GM23248 (cell line): ENCODE measurements around the gene PIH1D1. TPM values are rescaled to one million over a fixed set of nuclear protein-coding genes. Genes with fewer than 3 reads are reported as not detected.
A peak's percentile ranks its signal among the peaks of the same experiment; 100 is the strongest.

Source experiments
- DNase-seq: peaks from one replicate; pipeline ENCODE4 v3.0.0-alpha.2; 2015
- H2AFZ ChIP-seq: fragments of 200-600 bp; sonication (generic); 2 replicates; pipeline ENCODE4 v1.6.1; 2016; ENCODE audit warnings: antibody characterized with exemption
- H3F3A ChIP-seq: fragments of 200-600 bp; sonication (generic); 2 replicates; pipeline ENCODE4 v1.6.1; 2016; ENCODE audit warnings: mild to moderate bottlenecking, antibody characterized with exemption, mixed run types; ENCODE audit not compliant: insufficient read depth
- H3K27ac ChIP-seq: fragments of 200-600 bp; sonication (generic); 2 replicates; pipeline ENCODE4 v1.5.1; 2016; ENCODE audit warnings: mild to moderate bottlenecking
- H3K27me3 ChIP-seq: fragments of 200-600 bp; sonication (generic); replicated peaks from 2 replicates; pipeline ENCODE4 v1.6.1; 2016; ENCODE audit warnings: mild to moderate bottlenecking; ENCODE audit not compliant: insufficient read depth
- H3K36me3 ChIP-seq: fragments of 200-600 bp; sonication (generic); 2 replicates; pipeline ENCODE4 v1.6.1; 2016; ENCODE audit warnings: low read depth, mild to moderate bottlenecking
- H3K4me1 ChIP-seq: fragments of 200-600 bp; sonication (generic); 2 replicates; pipeline ENCODE4 v1.6.1; 2016; ENCODE audit warnings: mild to moderate bottlenecking; ENCODE audit not compliant: insufficient read depth
- H3K4me2 ChIP-seq: fragments of 200-600 bp; sonication (generic); one replicate; pipeline ENCODE4 v1.6.1; 2016; ENCODE audit warnings: mild to moderate bottlenecking; ENCODE audit not compliant: unreplicated experiment
- H3K4me3 ChIP-seq: fragments of 200-600 bp; sonication (generic); 2 replicates; pipeline ENCODE4 v1.5.1; 2016; ENCODE audit warnings: mild to moderate bottlenecking
- H3K79me2 ChIP-seq: fragments of 200-600 bp; sonication (generic); 2 replicates; pipeline ENCODE4 v1.6.1; 2016; ENCODE audit warnings: mild to moderate bottlenecking; ENCODE audit not compliant: insufficient read depth
- H3K9ac ChIP-seq: fragments of 200-600 bp; sonication (generic); 2 replicates; pipeline ENCODE4 v1.6.1; 2016; ENCODE audit warnings: mild to moderate bottlenecking
- H3K9me2 ChIP-seq: fragments of 200-600 bp; sonication (generic); 2 replicates; pipeline ENCODE4 v1.6.1; 2016; ENCODE audit warnings: mixed run types, mild to moderate bottlenecking, moderate library complexity; ENCODE audit not compliant: insufficient read depth
- H3K9me3 ChIP-seq: fragments of 200-600 bp; sonication (generic); one replicate; pipeline ENCODE4 v1.6.1; 2017; ENCODE audit warnings: low read depth
- H4K20me1 ChIP-seq: fragments of 200-600 bp; sonication (generic); 2 replicates; pipeline ENCODE4 v1.6.0; 2016; ENCODE audit not compliant: insufficient read depth
- EZH2 ChIP-seq: fragments of 200-600 bp; sonication (generic); IDR thresholded peaks from 2 replicates; pipeline ENCODE4 v1.6.1; 2018; ENCODE audit warnings: antibody characterized with exemption, mild to moderate bottlenecking; ENCODE audit not compliant: insufficient read depth, poor library complexity, severe bottlenecking
- EZH2phosphoT487 ChIP-seq: fragments of 200-600 bp; sonication (generic); IDR thresholded peaks from 2 replicates; pipeline ENCODE4 v1.6.1; 2018; ENCODE audit warnings: antibody characterized with exemption, moderate library complexity, mild to moderate bottlenecking, low read depth; ENCODE audit not compliant: insufficient read depth
- WGBS, 2 experiments: methylation state at CpG; one replicate each; pipeline ENCODE4 v1.1.6; 2015 to 2017; ENCODE audit warnings: low lambda C conversion rate in 2 of 2, low coverage in 1 of 2; ENCODE audit errors: missing lambda C conversion rate in 2 of 2; 5-methylcytosine and 5-hydroxymethylcytosine counted together
- in situ Hi-C: fragments of 300-500 bp; cut with MboI; formaldehyde crosslinking; loops from 2 replicates; pipeline ENCODE4 v1.15.0; 2020
- polyA plus RNA-seq: library from polyadenylated mRNA; unstranded; fragments of >200 nt; fragmentation: Nextera tagmentation; extraction: Ambion mirVana; gene quantifications from 2 replicates; pipeline ENCODE4 v1.2.1, GENCODE V29; 2016
- total RNA-seq: library from RNA; depleted of rRNA; stranded (reverse); fragments of >200 nt; shearing (Covaris generic); gene quantifications from 2 replicates; pipeline ENCODE4 v1.2.3, GENCODE V29; 2014; rRNA removed

PIH1D1 gene
- total RNA-seq, result 68.0 and 90.2 TPM in 2 replicates
- 73.5 and 79.9 TPM in 2 replicates for polyA plus RNA-seq

GRCh38 chr19:49451430-49452181 is at the start of gene PIH1D1:
Gene PIH1D1 (minus strand): TSS chr19:49451814. CDS start chr19:49451574, 240 bp downstream.
- Histone ChIP-seq H3K4me1 (peaks cover 19% of the 10 kb centered on the region; the same call in 1 of the 2 replicates), H3K4me2 (peak within 1 kb of the TSS; percentile 90), H3K9ac (peak within 1 kb of the TSS; percentile 97), H3K27ac (peak within 1 kb of the TSS; percentile 97), H3K4me3 (peak within 1 kb of the TSS; percentile 100), H3K9me3 (no peaks in the 10 kb centered on the region), H3F3A (peaks cover 26% of the 10 kb centered on the region), H2AFZ (peak within 1 kb of the TSS; percentile 99), H4K20me1 (no peaks in the 10 kb centered on the region), H3K9me2 (no peaks in the 10 kb centered on the region), H3K36me3 (no peaks in the 10 kb centered on the region), H3K27me3 (no peaks in the 10 kb centered on the region), H3K79me2 (peaks cover 33% of the 10 kb centered on the region)
- WGBS, 2 experiments, result 1% methylated on average over 42 of the region's 42 CpGs
- TF ChIP-seq EZH2, result no peak
- no peak for TF ChIP-seq EZH2phosphoT487
- in situ Hi-C loops, result no loop called here
- peak; percentile 99 for DNase-seq

DNA sequence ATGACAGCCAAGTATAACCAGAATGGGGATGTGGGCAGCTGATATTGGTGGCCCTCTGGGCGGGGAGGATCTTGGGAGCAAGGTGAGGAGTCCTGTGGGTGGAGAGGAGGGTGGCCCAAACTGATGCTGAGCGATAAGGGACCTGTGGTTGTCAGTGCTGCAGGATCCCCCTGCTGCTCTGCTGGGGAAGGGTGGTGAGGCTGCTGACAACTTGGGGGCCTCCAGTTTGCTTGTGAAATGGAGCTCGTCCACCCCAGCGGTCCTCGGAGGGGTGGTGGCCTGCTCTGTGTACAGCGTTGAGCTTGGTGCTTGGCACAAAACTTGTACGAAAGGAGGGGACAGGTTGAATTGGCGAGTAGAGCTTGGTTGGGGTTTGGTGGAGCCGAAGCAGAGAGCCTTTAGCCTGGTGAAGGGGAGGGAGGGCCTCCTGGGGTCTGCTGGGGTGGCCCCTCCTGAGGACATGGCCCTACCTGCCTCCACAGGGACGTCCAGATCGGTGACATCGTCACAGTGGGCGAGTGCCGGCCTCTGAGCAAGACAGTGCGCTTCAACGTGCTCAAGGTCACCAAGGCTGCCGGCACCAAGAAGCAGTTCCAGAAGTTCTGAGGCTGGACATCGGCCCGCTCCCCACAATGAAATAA is 47.5 kb upstream of the PIH1D1 start:
- Histone ChIP-seq H3K79me2 (peaks cover 29% of the 10 kb centered on the region), H3K9me3 (no peaks in the 10 kb centered on the region), H3K4me2 (no peak overlapping the region), H3K27me3 (no peaks in the 10 kb centered on the region), H3K27ac (no peak overlapping the region), H2AFZ (no peak overlapping the region), H3K4me1 (peaks cover 17% of the 10 kb centered on the region), H3K9ac (peak overlapping the region; percentile 96; the same call in 1 of the 2 replicates), H3K9me2 (no peaks in the 10 kb centered on the region), H3F3A (peaks cover 45% of the 10 kb centered on the region), H3K36me3 (peaks cover 19% of the 10 kb centered on the region), H4K20me1 (0 out of 2 replicates have a peak, but pooled peaks cover 9% of the 10 kb centered on the region), H3K4me3 (no peak overlapping the region)
- WGBS, 2 experiments, result 70 to 75% methylated on average over 9 to 19 of the region's 19 CpGs
- DNase-seq, result no peak
- TF ChIP-seq EZH2phosphoT487 (no peak), EZH2 (no peak)
- in situ Hi-C loops, result no loop called here

- peaks cover 17% of the 10 kb centered on the region for H3K4me1 ChIP-seq
- peaks cover 29% of the 10 kb centered on the region for H3K79me2 ChIP-seq
- no peaks in the 10 kb centered on the region for H3K9me2 ChIP-seq
- no peaks in the 10 kb centered on the region for H3K9me3 ChIP-seq
- peaks cover 46% of the 10 kb centered on the region for H3F3A ChIP-seq
- no peaks in the 10 kb centered on the region for H3K27me3 ChIP-seq
- peak overlapping the region; percentile 96; the same call in 1 of the 2 replicates for H3K9ac ChIP-seq
- DNase-seq, result no peak
- TF ChIP-seq EZH2 (no peak), EZH2phosphoT487 (no peak)
- no peak overlapping the region for H3K27ac ChIP-seq
- H4K20me1 ChIP-seq, result 0 out of 2 replicates have a peak, but pooled peaks cover 9% of the 10 kb centered on the region
- 65 to 69% methylated on average over 7 of the region's 7 CpGs for WGBS, 2 experiments
- H2AFZ ChIP-seq, result no peak overlapping the region
- peak overlapping the region; percentile 91; the same call in 1 of the 2 replicates for H3K4me3 ChIP-seq
- H3K36me3 ChIP-seq, result peaks cover 19% of the 10 kb centered on the region
- H3K4me2 ChIP-seq, result peak overlapping the region; percentile 96
- in situ Hi-C loops, result no loop called here
Observed at GRCh38 chr19:49498475-49498874, 46.9 kb upstream of the PIH1D1 start.

DNA sequence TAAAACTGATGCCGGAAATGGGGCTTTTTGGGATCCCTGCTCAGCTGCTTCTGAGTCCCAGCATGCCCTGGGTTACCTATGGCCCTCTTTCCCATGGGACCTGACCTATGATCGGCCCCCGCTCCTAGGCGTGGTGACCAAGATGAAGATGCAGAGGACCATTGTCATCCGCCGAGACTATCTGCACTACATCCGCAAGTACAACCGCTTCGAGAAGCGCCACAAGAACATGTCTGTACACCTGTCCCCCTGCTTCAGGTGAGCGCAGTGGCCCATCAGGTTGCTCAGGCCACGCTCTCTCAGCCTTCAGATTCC is 46.1 kb upstream of the PIH1D1 start:
- no peaks in the 10 kb centered on the region for H3K9me2 ChIP-seq
- no peaks in the 10 kb centered on the region for H3K27me3 ChIP-seq
- no peak overlapping the region for H2AFZ ChIP-seq
- H4K20me1 ChIP-seq, result 0 out of 2 replicates have a peak, but pooled peaks cover 9% of the 10 kb centered on the region
- peaks cover 29% of the 10 kb centered on the region for H3K79me2 ChIP-seq
- no peak for DNase-seq
- no peak for TF ChIP-seq EZH2
- TF ChIP-seq EZH2phosphoT487, result no peak
- H3K9ac ChIP-seq, result peak overlapping the region; percentile 96
- in situ Hi-C loops, result no loop called here
- no peaks in the 10 kb centered on the region for H3K9me3 ChIP-seq
- 94 to 95% methylated on average over 12 of the region's 12 CpGs for WGBS, 2 experiments
- H3K4me3 ChIP-seq, result peak overlapping the region; percentile 91
- H3K4me2 ChIP-seq, result peak overlapping the region; percentile 96
- no peak overlapping the region for H3K27ac ChIP-seq
- H3F3A ChIP-seq, result peaks cover 51% of the 10 kb centered on the region
- H3K4me1 ChIP-seq, result peaks cover 17% of the 10 kb centered on the region
- H3K36me3 ChIP-seq, result peaks cover 25% of the 10 kb centered on the region
